NCI-H1694 (cell line): Measurements from ENCODE around the gene FBXO44.
"Not testable (repeated sequence)": the region's sequence is repeated elsewhere in the genome, so short reads cannot be mapped to it uniquely, and the experiment has no call there.

Experiments
- DNase-seq: peaks from one replicate; lab custom pipeline; 2025; lab: John Stamatoyannopoulos, UW

FBXO44 gene

DNA sequence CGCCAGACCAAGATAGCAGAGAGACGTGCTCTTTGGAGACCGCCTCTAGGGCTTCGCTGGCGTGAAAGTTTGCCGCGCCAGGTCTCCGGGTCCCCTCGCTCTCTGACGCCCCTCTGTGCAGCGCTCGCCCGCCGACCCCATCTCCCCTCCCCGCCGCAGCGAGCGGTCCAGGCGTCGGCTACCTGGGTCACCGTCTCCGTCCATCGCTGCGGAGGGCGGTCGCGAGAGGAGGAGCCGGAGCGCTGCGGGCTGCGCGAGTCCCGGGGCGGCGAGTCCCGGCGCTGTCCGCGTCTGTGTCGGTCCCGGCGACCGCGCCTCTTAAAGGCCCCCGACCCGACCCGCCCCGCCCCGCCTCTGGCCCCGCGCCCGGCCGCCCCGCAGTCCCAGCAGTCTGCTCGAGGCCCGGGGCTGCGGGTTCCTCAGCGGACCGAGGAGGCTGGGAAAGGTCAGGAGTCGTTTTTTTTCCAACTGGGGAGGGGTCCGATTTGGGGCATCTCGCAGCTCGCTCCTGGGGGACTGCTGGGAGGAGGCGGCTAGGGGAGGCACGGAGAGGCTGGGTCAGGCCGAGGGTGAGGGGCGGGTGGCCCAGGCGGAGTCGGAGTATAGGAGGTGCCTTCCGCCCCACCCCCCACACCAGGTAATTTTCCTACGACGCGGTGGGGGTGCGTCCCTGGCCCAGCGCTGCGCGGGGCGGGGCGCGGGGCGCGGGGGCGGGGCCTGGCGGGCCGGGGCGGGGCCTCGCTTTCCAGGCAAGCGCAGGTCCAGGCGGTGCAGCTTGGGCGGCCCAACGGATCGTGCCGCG, at the start of gene FBXO44, which contains the start of gene FBXO2:
Gene FBXO44, plus strand, starts transcription at position 741 of the 802 bp plus-strand sequence. CDS start 959 bp downstream, outside the sequence.
Gene FBXO2, minus strand, starts transcription at position 293 of the 802 bp plus-strand sequence. Its CDS starts 89 bp downstream, at position 204.
- no peak for DNase-seq

DNA sequence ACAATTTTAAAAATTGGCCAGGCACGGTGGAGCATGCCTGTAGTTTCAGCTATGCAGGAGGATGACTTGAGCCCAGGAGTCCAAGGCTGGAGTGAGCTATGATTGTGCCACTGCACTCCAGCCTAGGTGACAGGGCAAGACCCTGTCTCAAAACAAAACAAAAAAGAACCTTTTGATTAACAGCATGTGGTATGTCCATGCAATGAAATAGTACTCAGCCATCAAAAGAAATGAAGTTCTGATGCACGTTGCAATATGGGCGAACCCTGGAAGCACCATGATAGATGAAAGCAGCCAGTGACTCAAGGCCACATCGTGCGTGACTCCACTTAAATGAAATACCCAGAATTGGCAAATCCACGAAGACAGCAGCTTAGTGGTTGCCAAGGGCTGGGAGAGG, 47.9 kb upstream of the FBXO44 start:
- DNase-seq = no peak

- DNase-seq = not testable (repeated sequence)
These were observed 46.0 kb upstream of the FBXO44 start for GRCh38 chr1:11608596-11609130.

DNA sequence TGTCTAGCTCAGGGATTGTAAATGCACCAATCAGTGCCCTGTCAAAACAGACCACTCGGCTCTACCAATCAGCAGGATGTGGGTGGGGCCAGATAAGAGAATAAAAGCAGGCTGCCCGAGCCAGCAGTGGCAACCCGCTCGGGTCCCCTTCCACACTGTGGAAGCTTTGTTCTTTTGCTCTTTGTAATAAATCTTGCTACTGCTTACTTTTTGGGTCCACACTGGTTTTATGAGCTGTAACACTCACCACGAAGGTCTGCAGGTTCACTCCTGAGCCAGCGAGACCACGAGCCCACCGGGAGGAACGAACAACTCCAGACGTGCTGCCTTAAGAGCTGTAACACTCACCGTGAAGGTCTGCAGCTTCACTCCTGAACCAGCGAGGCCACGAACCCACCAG, 45.3 kb upstream of the FBXO44 start:
- not testable (repeated sequence) for DNase-seq

DNA sequence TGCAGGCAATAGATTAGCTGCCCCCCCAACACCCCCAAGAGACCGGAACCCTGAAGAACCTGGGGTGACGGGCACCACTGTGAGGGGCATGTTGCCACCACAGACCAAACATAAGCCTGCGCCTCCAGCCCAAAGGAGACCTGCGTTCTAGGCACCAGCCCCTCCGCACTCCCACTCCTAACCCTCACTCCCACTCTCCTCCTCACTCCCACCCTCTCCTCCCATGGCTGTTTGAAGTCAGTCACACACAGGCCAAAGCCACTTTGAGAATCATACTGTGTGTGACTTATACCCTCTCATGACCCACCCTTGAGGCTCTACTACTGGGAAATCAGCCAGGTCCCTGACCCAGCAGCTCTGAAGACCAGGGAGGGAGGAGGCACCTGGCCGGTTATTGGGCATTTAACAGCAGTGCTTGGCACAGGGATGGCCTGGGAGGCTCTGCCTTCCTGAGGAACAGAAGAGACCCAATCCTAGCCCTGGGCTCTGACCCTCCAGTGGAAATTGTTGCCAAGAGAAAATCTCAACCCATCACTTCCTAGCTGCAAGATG, 44.0 kb upstream of the FBXO44 start:
- no peak for DNase-seq

GRCh38 chr1:11611638-11612327, 42.9 kb upstream of the FBXO44 start:
- no peak for DNase-seq

DNA sequence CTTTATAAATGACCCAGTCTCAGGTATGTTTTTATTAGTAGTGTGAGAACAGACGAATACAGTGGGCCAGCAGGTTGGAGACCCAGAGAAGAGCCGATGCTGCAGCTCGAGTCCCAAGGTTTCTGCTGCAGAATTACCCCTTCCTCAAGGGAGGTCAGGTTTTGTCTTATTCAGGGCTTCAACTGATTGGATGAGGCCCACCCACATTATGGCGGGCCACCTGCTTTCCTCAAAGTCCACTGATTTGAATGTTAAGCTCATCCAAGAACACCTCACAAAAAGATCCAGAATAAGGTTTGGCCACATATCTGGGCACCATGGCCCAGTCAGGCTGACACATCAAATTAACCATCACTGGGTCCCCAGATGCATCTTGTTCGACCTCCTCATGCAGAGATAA, 41.3 kb upstream of the FBXO44 start:
- no peak for DNase-seq

- DNase-seq = no peak
These were observed 39.6 kb upstream of the FBXO44 start for GRCh38 chr1:11615090-11615489.

DNA sequence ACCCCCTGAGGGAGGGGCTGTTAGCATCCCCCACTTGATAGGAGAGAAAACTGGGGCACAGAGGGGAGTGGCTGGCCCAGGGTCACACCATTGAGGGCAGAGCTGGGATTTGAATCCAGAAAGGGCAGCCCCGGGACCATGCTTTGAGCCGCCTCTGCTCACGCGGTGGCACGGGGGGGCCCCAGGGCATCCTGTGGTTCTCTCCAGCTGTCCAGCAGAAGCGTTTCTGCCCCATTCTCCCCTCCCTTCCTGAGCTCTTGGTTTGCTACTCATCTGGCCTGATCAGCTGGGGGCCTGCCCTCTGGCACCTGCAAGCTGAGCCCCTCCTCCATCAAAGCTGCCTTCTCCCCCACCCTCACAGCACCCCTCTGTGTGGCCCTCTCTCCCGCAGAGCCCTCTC, 37.9 kb upstream of the FBXO44 start:
- no peak for DNase-seq

DNA sequence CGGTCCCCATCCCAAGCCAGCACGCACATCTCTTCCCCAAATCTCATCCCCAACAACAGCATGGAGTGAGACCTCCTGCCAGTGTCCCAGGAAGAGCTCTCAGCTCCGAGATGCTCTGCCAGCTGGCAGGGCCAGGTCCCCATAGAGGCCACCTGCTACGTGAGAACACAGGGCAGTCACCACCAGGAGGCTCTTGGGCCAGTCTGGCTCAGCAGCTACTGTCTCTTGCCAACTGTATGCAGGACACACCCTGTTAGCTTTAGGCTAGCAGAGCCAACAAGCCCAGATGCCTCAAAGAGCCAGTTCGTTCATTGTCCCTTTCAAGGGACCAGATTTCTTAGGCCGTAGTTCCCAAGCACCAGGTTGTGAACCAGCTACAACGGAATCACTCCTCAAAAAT, 37.4 kb upstream of the FBXO44 start:
- DNase-seq = peak; percentile 40

DNA sequence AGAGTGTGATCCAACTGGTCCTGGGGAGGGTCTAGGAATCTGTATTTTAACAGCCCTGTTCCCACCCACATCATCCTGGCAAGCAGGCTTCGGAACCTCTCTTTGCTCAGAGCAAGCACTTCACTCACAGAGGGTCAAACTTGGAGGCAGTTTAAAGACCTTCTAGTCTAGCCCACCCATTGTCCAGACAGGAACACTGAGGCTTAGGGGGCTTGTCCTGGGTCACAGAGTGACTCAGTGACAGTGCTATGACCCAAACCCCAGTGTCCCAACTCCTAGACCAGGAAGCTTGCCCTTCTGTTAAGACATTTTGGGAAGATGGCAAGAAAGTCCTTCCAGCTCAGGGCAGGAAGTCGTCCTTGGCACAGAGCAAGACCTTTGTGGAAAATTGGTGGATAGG, 36.9 kb upstream of the FBXO44 start:
- DNase-seq = no peak

GRCh38 chr1:11620405-11620804, 34.3 kb upstream of the FBXO44 start:
- no peak for DNase-seq

DNA sequence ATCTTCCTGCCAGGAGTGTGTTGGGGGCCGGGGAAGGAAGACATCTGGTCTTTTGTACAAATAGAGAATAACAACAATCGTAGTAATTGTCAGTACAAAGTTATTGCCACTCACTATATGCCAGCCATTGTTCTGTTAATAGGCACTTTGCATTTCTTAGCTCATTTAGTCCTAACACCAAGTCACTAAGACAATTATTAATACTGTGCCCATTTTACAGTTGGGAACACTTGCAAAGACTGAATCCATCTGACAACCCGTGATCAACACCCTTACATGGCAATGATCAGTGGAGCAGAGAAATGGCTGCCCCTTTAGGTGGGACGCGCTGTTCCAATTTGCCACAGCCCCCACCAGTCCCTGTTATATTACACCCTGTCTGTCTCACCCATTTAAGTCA, 33.8 kb upstream of the FBXO44 start:
- DNase-seq = no peak

- no peak for DNase-seq
These were observed 32.3 kb upstream of the FBXO44 start for GRCh38 chr1:11622398-11622797.

DNA sequence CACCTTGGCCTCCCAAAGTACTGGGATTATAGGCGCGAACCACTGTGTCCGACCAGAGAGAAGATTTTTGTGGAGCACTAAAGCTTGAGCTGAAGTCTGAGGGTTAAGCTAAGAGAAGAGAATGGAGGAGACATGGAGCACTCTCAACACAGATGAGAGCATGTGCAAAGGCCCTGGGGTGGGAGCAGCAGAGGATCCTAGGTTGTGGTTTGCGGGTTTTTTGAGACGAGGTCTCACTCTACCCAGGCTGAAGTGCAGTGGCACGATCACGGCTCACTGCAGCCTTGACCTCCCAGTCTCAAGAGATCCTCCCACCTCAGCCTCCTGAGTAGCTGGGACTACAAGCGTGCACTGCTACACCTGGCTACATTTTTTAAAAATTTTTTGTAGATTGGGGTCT, 31.0 kb upstream of the FBXO44 start:
- no peak for DNase-seq

DNA sequence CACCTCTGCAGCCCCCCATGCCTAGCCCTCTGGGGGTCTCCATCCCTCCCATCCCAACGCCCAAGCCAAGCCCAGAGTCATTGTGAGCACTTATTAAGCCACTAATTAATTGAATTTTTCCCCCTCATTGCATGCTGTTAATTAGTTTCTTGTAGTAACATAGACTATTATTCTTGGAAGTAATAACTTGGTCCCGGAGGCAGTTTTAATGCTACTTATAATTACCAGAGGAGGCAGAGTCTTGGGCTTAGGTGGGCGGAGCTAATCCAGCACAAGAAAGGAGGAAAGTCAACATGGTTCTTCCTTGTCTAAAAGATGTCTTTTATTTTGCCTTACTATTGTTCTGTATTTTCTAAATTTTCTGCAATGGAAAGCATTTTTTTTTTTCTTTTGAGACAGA, 28.1 kb upstream of the FBXO44 start:
- DNase-seq = no peak

DNA sequence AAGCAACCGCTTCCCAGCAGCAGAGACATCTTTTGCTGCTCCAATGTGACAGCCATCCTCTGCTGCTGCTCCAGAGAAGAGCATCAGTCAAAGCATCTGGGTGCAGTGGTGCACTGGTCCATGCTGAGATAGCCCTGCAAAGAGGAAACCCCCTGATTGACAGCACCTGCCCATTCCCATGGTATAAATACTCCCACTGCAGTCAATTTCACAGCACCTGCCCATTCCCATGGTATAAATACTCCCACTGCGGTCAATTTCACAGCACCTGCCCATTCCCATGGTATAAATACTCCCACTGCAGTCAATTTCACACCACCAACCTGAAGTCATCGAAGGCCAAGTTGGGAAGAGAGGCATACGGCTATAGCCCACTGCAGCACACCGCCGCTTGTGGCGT, 25.9 kb upstream of the FBXO44 start:
- DNase-seq = no peak

GRCh38 chr1:11629184-11630016, 25.3 kb upstream of the FBXO44 start:
- DNase-seq = peak; percentile 75

- no peak for DNase-seq
These were observed 20.1 kb upstream of the FBXO44 start for GRCh38 chr1:11634365-11635192.

- no peak for DNase-seq
These were observed 16.6 kb upstream of the FBXO44 start for GRCh38 chr1:11638121-11638520.

DNA sequence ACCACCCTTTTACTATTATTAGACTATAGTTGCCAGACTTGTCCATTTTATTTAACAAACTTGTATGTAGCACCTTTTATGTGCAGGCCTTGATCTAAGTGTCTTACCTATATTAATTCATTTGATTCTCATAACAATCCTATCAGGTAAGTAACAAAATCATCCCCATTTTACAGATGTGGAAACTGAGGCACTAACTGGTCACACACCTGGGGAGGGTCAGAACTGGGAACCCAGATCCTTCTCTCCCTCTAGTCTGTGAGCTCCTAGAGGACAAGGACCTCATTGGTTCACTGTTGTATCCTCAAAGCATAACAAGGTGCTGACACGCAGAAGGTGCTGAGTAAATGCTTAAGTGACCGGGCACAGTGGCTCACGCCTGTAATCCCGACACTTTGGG, 15.3 kb upstream of the FBXO44 start:
- no peak for DNase-seq
